SKM-1 treated with dmso at 0.1 percent for 144 hours (cell line): Measurements from ENCODE around the gene PHOSPHO2.
"Not testable (repeated sequence)": the region's sequence is repeated elsewhere in the genome, so short reads cannot be mapped to it uniquely, and the experiment has no call there.

ENCODE experiments used
- DNase-seq: peaks from one replicate; lab custom pipeline; 2025; ENCODE audit not compliant: unreplicated experiment; lab: John Stamatoyannopoulos, UW

PHOSPHO2 gene

GRCh38 chr2:169683425-169684134, 10.7 kb upstream of the PHOSPHO2 start:
- no peak for DNase-seq

- DNase-seq = no peak
These were observed 10.1 kb upstream of the PHOSPHO2 start for GRCh38 chr2:169684135-169684565.

GRCh38 chr2:169684712-169685111, 9.6 kb upstream of the PHOSPHO2 start:
- not testable (repeated sequence) for DNase-seq

- not testable (repeated sequence) for DNase-seq
These were observed 7.4 kb upstream of the PHOSPHO2 start for GRCh38 chr2:169686825-169687224.

GRCh38 chr2:169687943-169688342, 6.3 kb upstream of the PHOSPHO2 start:
- not testable (repeated sequence) for DNase-seq

- no peak for DNase-seq
These were observed 3.3 kb upstream of the PHOSPHO2 start for GRCh38 chr2:169690958-169691357.

GRCh38 chr2:169692718-169693117, 1.6 kb upstream of the PHOSPHO2 start:
- no peak for DNase-seq

- no peak for DNase-seq
These were observed 909 bp upstream of the PHOSPHO2 start for GRCh38 chr2:169693360-169693759.

GRCh38 chr2:169694894-169695260, 608 bp downstream of the PHOSPHO2 start:
- no peak for DNase-seq

GRCh38 chr2:169696381-169696780, 2.1 kb downstream of the PHOSPHO2 start:
- no peak for DNase-seq

GRCh38 chr2:169699173-169699572, 4.9 kb downstream of the PHOSPHO2 start:
- DNase-seq = not testable (repeated sequence)

- no peak for DNase-seq
These were observed 8.7 kb downstream of the PHOSPHO2 start for GRCh38 chr2:169702996-169703395.

- DNase-seq = no peak
These were observed 10.0 kb downstream of the PHOSPHO2 start for GRCh38 chr2:169704160-169704708.

- no peak for DNase-seq
These were observed 11.7 kb downstream of the PHOSPHO2 start for GRCh38 chr2:169705927-169706326.

- no peak for DNase-seq
These were observed 13.4 kb downstream of the PHOSPHO2 start for GRCh38 chr2:169707626-169708025.

- no peak for DNase-seq
These were observed 15.1 kb downstream of the PHOSPHO2 start for GRCh38 chr2:169709331-169709730.

GRCh38 chr2:169709981-169710380, 15.7 kb downstream of the PHOSPHO2 start:
- DNase-seq = no peak

- no peak for DNase-seq
These were observed 17.7 kb downstream of the PHOSPHO2 start for GRCh38 chr2:169711751-169712509.

GRCh38 chr2:169712791-169713227, 18.5 kb downstream of the PHOSPHO2 start:
- no peak for DNase-seq

- DNase-seq = no peak
These were observed 19.1 kb downstream of the PHOSPHO2 start for GRCh38 chr2:169713331-169713730.

- DNase-seq = no peak
These were observed 20.4 kb downstream of the PHOSPHO2 start for GRCh38 chr2:169714699-169715098.
